HT-29 (cell line): ENCODE data around the gene YIPF7. TPM values are rescaled to one million over a fixed set of nuclear protein-coding genes. Genes with fewer than 3 reads are reported as not detected.

Experiments used
- DNase-seq: peaks from one replicate; pipeline ENCODE4 v3.0.0-alpha.2; 2015; ENCODE audit warnings: low spot score
- total RNA-seq: library from RNA; depleted of rRNA; stranded (reverse); fragments of >200 nt; shearing (Covaris generic); gene quantifications from 2 replicates; pipeline ENCODE4 v1.2.3, GENCODE V29; 2014; rRNA removed

YIPF7 gene
- not detected in 2 replicates for total RNA-seq

GRCh38 chr4:44651425-44651824 is at the start of gene YIPF7:
YIPF7 (minus strand) TSS chr4:44651625; CDS start chr4:44650100, 1,525 bp downstream.
- no peak for DNase-seq

DNA sequence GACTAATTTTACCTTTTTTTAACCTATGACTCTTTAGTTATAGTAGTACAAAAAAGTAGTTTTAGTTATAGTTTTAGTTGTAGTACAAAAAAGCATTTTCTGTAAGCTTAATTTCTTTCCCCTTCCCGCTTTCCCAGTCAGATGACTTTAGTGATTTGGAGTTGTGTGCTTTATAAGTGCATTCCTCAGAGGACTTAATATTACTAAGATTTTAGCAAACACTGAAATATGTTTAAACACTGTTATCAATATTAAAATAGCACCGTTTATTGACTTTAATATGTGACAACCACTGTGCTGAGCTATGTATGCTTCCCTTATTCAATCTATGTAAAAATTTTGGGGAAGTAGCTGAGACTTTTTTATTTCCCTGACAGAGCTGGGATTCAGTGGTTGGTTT is 49.6 kb upstream of the YIPF7 start:
- no peak for DNase-seq

DNA sequence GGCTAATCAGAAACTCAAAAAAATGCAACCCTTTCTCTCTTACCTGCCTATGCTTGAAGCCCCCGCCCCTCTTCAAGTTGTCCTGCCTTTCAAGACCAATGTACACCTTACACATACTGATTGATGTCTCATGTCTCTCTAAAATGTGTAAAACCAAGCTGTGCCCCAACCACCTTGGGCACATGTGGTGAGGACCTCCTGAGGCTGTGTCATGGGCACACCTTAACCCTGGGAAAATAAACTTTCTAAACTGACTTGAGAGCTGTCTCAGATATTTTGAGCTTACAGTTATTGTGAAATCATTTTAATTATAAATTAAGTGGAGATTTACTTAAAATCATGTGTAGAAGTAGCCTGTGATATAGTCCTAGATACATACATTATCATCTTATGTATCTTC is 49.0 kb upstream of the YIPF7 start:
- no peak for DNase-seq

DNA sequence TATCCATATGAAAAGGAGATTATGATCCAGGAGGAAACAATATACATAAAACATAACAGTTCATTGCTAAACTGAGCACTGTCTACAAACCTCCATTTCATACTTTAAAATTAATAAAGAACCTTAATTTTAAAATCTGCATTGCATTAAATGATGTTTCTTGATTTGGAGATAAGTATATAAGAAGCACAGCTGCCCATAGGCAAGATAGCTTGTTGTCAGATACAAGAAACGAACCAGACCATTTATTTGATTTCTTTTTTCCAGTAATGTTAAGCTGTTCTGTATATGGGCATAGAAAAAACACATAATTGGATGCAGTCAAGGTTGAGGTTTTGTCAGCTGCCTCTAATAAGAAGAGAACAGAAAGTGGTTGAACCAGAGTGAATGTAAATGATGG is 33.2 kb upstream of the YIPF7 start:
- no peak for DNase-seq

DNA sequence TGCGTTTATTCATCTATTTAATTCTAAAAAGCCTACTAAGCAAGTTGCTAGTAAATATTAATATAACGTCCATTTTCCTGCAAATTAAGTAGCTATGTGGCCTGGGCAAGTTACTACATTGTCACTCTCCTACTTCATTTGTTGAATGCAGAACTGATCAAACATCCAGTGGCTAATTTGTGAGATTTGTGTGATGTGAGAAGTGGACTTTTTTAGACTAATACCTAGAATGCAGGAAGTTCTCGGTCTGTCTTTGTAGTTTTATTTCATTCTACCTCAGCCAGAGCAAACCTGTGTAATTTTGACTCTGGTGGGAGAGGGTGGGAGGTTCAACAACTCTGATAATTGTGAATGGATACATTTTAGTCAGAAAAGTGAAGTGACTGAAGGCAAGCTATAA is 27.6 kb upstream of the YIPF7 start:
- no peak for DNase-seq

- DNase-seq = peak; percentile 94
Measured at GRCh38 chr4:44678094-44679041, 26.9 kb upstream of the YIPF7 start, which contains the start of gene GUF1. GUF1 (plus strand) TSS chr4:44678420; CDS start chr4:44678623, 203 bp downstream.

DNA sequence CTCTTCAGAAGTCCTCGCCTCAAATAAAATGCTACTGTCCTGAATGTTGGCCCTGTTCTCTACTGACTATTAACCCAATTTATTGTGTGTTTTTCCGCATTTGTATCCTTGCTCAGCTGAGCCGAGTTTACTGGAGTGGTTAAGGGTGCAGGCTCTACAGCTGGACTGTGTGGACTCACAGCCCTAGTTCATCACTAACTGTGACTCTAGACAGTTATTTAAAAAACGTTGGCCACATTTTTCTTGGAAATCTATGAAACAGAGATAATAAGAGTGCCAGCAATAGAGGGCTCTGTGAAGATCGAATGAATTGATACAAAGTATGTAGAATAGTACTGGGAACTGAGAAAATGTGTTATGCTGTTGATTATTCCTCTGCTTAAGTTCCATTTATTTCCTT is 23.9 kb upstream of the YIPF7 start:
- no peak for DNase-seq

DNA sequence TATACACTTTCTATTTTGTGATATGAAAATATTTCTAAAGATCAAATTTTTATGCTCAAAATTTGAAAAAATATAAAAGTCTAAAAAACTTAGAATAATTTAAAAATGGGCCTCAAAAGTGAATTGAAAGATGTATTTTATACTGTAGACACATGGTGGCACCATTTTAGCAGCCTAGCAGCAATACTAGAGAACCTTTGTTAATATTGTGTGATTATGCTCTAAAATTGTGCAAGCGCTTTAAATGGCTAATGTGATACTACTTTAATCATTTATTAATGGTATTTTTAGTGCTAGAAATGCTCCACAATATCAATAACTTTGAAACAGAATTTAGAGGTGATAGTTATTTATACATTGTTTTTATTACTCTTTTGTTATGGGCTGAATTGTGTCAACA is 23.0 kb upstream of the YIPF7 start:
- DNase-seq = no peak

GRCh38 chr4:44671636-44672035 is 20.2 kb upstream of the YIPF7 start:
- DNase-seq = no peak

GRCh38 chr4:44670506-44671199 is 19.2 kb upstream of the YIPF7 start:
- DNase-seq = no peak

DNA sequence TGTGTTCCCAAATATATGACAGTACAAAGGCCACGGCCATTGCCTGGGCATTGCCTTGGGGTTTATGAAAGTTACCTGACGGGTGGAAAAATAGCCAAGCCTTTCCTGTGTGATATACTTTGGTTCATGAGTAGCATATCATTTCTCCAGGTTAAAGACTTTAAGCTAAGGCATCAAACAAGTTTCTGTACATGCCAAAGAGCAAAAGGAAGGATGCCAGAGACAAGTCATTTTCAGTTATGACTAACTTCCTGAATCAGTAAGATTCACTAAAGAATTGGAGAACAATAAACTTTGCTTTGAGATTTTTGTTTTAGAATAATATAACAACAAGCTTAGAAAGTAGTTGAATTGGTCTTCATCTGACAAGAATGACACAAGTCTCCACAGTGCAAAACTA is 17.1 kb upstream of the YIPF7 start:
- DNase-seq = no peak

- DNase-seq = no peak
Measured at GRCh38 chr4:44663539-44664263, 12.3 kb upstream of the YIPF7 start.

- DNase-seq = no peak
Measured at GRCh38 chr4:44662623-44663005, 11.2 kb upstream of the YIPF7 start.

GRCh38 chr4:44661940-44662622 is 10.7 kb upstream of the YIPF7 start:
- no peak for DNase-seq

DNA sequence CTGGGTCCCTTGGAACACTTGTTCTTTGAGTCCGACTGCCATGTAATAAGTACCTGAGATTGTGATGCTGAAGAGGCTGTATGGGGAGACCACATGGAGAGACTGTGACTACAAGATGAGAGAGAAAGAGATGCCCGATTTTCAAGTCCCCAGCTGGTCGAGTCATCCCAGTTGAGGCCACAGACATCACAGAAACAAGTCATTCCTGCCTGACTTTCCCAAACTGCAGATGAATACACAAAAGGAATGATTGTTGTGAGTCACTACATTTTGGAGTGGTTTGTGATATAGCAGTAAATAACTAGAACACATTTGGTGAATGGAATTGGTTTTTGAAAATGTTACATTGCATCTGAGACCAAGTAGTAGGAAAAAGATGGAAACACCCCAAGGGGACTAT is 9.0 kb upstream of the YIPF7 start:
- no peak for DNase-seq

DNA sequence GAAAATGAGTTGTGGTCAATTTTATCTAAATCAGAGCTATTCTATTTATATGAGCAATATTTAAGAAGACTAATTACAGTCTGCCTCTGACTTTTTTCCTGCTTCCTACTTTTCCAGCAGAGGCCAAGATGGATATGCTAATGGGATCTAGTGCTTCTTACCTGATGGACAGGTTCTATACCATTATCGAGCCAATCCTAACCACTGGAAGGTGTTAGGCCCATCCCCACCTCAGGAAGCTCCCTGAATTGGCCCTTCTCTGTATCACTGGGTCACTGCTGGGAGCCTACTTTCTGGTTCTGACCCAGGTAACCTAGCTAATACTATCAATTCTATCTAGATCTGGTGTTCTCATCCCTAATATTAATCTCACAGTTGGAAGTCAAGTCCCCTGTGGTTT is 577 bp upstream of the YIPF7 start:
- DNase-seq = no peak

DNA sequence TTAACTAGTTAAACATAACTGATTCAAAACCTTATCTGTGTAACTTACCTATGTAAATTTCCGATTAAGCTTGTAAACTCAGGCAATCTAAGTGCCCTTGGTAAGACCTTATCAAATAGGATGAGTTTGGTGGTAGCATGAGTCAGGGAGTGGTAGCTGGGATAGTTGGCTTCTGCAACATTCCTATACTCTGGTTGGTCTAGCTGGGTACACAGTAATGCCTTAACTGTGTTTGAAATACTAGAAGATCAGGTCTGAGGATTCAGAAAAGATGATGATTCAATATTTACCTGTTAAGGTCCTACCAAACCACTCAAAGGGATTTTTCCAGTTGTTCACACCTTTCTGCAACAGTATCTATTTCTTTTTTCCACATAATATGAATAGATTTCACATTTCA is 5.3 kb downstream of the YIPF7 start:
- DNase-seq = no peak

- no peak for DNase-seq
Measured at GRCh38 chr4:44638091-44638490, 13.3 kb downstream of the YIPF7 start.

DNA sequence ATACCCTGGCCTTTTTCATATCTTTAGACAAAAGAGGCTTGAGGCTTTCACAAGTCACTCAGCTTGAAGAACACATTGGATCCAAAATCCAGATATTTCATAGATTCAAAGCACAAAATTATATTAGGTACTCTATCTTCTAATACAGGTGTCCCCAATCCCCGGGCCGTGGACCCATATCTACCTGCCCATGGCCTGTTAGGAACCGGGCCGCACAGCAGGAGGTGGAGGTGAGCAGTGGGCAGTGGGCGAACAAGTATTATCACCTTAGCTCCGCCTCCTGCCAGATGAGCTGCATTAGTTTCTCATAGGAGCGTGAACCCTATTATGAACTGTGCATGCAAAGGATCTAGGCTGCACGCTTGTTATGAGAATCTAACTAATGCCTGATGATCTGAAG is 18.7 kb downstream of the YIPF7 start:
- DNase-seq = no peak

DNA sequence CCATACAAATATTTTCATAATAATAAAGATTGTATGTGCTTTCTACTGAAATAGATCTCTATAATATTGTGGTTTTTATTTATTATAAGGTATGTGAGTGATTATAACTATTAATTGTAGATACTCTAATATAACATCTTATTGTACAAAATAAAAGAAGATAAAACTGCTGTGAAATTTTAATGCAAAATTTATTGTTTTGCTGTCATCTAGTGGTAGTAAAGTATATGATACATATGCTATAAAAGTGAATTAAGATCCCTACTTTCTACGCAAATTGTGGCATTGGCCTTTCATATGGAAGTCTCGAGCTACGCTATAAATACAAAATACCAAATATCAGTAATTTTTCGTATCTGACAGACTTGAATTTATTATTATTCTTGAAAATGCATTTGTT is 19.3 kb downstream of the YIPF7 start:
- DNase-seq = no peak

- DNase-seq = peak; percentile 80
Measured at GRCh38 chr4:44629280-44629866, 22.1 kb downstream of the YIPF7 start.
